Vagina (tissue), 2 donors: ENCODE measurements around the gene PNKD. TPM values are rescaled to one million over a fixed set of nuclear protein-coding genes. Genes with fewer than 3 reads are reported as not detected.

Source experiments
- DNase-seq, 2 donors: peaks; one replicate each; pipeline ENCODE4 v3.0.0-alpha.2; 2017; ENCODE audit errors: extremely low spot score in 2 of 2
- H3K27ac ChIP-seq: fragments of 200-600 bp; sonication (generic); one replicate; pipeline ENCODE4 v1.5.1; 2019
- H3K27me3 ChIP-seq: fragments of 200-600 bp; sonication (generic); one replicate; pipeline ENCODE4 v1.5.1; 2019
- H3K36me3 ChIP-seq, 2 donors: fragments of 200-600 bp; sonication (generic); one replicate each; pipeline ENCODE4 v1.5.1; 2017 to 2019
- H3K4me1 ChIP-seq: fragments of 200-600 bp; sonication (generic); one replicate; pipeline ENCODE4 v1.5.1; 2019
- H3K4me3 ChIP-seq, 2 donors: fragments of 200-600 bp; sonication (generic); 1 replicate in 1 of 2; 2 replicates in 1 of 2; pipeline ENCODE4 v1.5.1; 2016 to 2019
- H3K9me3 ChIP-seq: fragments of 200-600 bp; sonication (generic); one replicate; pipeline ENCODE4 v1.5.1; 2019
- POLR2A ChIP-seq, 2 donors: fragments of 450-650 bp; IDR thresholded peaks; one replicate each; pipeline ENCODE4 v1.6.1; 2017; ENCODE audit warnings: antibody characterized with exemption in 2 of 2, mild to moderate bottlenecking in 2 of 2, moderate library complexity in 2 of 2
- POLR2AphosphoS5 ChIP-seq, 2 donors: sonication (generic); formaldehyde crosslinking; IDR thresholded peaks; one replicate each; pipeline ENCODE4 v1.9.0; 2017; ENCODE audit warnings: antibody characterized with exemption in 2 of 2, mild to moderate bottlenecking in 2 of 2, low read depth in 1 of 2; ENCODE audit not compliant: insufficient read depth in 1 of 2
- intact Hi-C: fragments of 100-400 bp; cut with DNase I; formaldehyde crosslinking; loops from one replicate; pipeline ENCODE4 v1.15.1; 2023
- total RNA-seq: library from RNA; depleted of rRNA; stranded (reverse); fragments of >200 nt; gene quantifications from one replicate; pipeline ENCODE4 v1.2.3, GENCODE V29; 2016
- TF ChIP-seq, protein P1 (sequence below), 3 experiments: fragments of 450-650 bp in 2 of 3; fragments of 200-600 bp in 1 of 3; sonication (generic) in 1 of 3; IDR thresholded peaks; one replicate each; pipeline ENCODE4 v1.5.1; 2017 to 2019; ENCODE audit warnings: antibody characterized with exemption in 3 of 3, mild to moderate bottlenecking in 2 of 3, moderate library complexity in 2 of 3

PNKD gene
- total RNA-seq, 1 donor from 2014 or later = 28.7 TPM

- Histone ChIP-seq H3K9me3 (no peaks in the 10 kb centered on the region), H3K27ac (peak overlapping the region; percentile 100), H3K27me3 (no peaks in the 10 kb centered on the region), H3K4me1 (peaks cover 89% of the 10 kb centered on the region), H3K4me3 (peak overlapping the region; percentile 68 to 99), H3K36me3 (no peaks in the 10 kb centered on the region)
- DNase-seq = no peak
- intact Hi-C loops = loop anchor here (5.0 kb wide), 1 partner anchor 108 kb away; the partner anchor contains the start of gene CTDSP1
- TF ChIP-seq, protein P1, sequence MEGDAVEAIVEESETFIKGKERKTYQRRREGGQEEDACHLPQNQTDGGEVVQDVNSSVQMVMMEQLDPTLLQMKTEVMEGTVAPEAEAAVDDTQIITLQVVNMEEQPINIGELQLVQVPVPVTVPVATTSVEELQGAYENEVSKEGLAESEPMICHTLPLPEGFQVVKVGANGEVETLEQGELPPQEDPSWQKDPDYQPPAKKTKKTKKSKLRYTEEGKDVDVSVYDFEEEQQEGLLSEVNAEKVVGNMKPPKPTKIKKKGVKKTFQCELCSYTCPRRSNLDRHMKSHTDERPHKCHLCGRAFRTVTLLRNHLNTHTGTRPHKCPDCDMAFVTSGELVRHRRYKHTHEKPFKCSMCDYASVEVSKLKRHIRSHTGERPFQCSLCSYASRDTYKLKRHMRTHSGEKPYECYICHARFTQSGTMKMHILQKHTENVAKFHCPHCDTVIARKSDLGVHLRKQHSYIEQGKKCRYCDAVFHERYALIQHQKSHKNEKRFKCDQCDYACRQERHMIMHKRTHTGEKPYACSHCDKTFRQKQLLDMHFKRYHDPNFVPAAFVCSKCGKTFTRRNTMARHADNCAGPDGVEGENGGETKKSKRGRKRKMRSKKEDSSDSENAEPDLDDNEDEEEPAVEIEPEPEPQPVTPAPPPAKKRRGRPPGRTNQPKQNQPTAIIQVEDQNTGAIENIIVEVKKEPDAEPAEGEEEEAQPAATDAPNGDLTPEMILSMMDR (IDR thresholded peaks at IDR 0.05) = no peak
- TF ChIP-seq POLR2AphosphoS5 (IDR thresholded peaks at IDR 0.05; ENCODE audit: insufficient read depth in 1 of 2, low read depth in 1 of 2) (peak; percentile 11 to 91), POLR2A (IDR thresholded peaks at IDR 0.05) (peak in 1 of 2 donors; percentile 12)
These were observed 19.5 kb downstream of the PNKD start for GRCh38 chr2:218289639-218290315.

GRCh38 chr2:218290316-218291261 is 20.3 kb downstream of the PNKD start:
- TF ChIP-seq, protein P1 (IDR thresholded peaks at IDR 0.05) = no peak
- TF ChIP-seq POLR2A (IDR thresholded peaks at IDR 0.05) (no peak), POLR2AphosphoS5 (IDR thresholded peaks at IDR 0.05; ENCODE audit: insufficient read depth in 1 of 2, low read depth in 1 of 2) (no peak)
- H3K27me3 ChIP-seq = no peaks in the 10 kb centered on the region
- peaks cover 89% of the 10 kb centered on the region for H3K4me1 ChIP-seq
- H3K4me3 ChIP-seq = peak overlapping the region; percentile 68 to 99
- intact Hi-C loops = loop anchor here (5.0 kb wide), 1 partner anchor 107 kb away; the partner anchor contains the start of gene CTDSP1
- H3K36me3 ChIP-seq = no peaks in the 10 kb centered on the region
- no peaks in the 10 kb centered on the region for H3K9me3 ChIP-seq
- peak overlapping the region; percentile 100 for H3K27ac ChIP-seq
- no peak for DNase-seq

DNA sequence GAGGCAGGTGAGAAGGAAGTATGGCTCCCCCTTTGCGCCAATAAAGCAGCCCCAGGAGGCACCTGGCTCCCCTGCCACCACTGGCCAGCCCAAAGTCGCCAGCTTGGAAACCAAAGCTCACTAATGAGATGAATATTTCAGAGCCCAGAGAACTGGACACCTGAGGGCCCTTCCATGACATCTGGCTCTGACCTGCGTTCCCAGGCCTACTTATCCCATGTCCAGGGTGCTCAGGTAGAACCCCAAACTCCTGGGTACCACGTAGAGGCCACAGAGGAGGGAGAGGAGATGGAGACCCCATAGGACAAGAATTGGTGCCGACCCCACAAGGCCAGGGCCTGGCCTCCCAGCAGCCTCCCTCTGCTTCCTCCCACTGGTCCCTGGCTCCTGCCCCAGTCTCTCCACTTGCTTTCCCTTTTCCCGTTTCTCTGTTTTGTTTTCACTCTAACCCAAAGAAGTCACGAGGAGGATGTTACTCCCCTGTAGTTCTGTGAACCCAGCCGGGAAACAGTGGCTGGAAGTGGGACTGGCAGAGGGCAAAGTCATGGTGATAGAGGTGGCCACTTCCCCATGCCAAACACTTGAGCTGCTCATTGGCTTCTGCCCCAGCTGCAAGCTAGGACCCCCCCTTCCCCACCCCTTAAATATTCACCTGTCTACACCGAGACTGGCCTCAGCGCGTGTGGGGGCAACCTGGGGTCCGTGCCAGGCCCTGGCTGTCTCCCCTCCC is 21.2 kb downstream of the PNKD start:
- H3K36me3 ChIP-seq = no peaks in the 10 kb centered on the region
- peak overlapping the region; percentile 68 to 99 for H3K4me3 ChIP-seq
- intact Hi-C loops = loop anchor here (5.0 kb wide), 1 partner anchor 106 kb away; the partner anchor contains the start of gene CTDSP1
- H3K27me3 ChIP-seq = no peaks in the 10 kb centered on the region
- no peak for TF ChIP-seq POLR2A (IDR thresholded peaks at IDR 0.05)
- TF ChIP-seq POLR2AphosphoS5 (IDR thresholded peaks at IDR 0.05; ENCODE audit: insufficient read depth in 1 of 2, low read depth in 1 of 2) = no peak
- TF ChIP-seq, protein P1 (IDR thresholded peaks at IDR 0.05) = no peak
- DNase-seq = no peak
- H3K9me3 ChIP-seq = no peaks in the 10 kb centered on the region
- H3K4me1 ChIP-seq = peaks cover 83% of the 10 kb centered on the region
- H3K27ac ChIP-seq = peak overlapping the region; percentile 100

DNA sequence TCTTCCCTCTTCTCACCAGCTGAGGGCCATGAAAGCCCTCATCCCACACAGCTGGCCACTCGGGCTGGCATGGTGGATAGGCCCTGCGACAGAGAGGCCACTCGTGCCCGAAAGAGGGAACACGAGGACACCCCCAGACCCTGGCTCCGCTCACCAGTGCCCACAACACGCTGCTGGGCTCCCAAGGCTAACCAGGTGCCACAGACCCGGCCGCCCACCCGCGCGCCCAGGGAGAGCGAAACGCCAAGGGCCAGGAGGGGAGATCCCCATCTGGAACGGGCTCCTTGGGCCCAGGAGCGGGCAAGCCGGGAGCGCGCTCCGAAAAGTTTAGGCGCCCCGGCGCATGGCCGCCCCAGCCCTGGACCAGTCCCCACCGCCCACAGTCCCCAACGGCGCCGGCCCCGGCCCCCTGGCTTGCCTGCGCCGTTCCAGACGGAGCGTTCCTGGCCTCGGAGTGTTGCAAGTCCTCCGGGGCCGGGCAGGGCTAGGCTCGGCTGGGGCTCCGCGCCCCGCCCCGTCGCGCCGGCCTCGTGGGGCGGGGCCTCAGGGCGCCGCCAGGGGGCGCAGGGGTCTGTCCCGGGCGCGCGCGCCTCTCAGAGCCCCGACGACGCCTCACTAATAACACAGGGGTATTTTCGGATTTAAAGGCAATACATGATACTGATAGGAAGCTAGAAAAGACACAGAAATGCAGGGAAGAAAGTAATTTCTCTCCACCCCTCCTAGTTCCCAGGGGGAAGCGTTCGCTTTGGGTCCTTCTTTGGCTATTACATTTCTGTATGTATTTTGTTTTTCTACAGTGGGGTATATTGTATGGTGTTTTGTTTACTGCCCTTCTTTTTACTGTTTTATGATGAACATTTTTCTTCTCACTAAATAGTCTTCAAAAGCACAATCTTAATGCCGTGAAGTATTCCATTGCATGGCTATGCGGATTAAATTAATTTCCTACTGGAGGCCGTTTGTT is 22.0 kb downstream of the PNKD start, which contains the start of gene TMBIM1:
TSS of gene TMBIM1 (minus strand) at position 456 of the 967 bp plus-strand sequence. CDS start 10,362 bp downstream, outside the sequence.
- no peak for DNase-seq
- Histone ChIP-seq H3K4me1 (peaks cover 85% of the 10 kb centered on the region), H3K36me3 (no peaks in the 10 kb centered on the region), H3K27ac (peak within 1 kb of the TSS; percentile 100), H3K4me3 (peak within 1 kb of the TSS; percentile 68 to 99), H3K27me3 (no peaks in the 10 kb centered on the region), H3K9me3 (no peaks in the 10 kb centered on the region)
- TF ChIP-seq POLR2A (IDR thresholded peaks at IDR 0.05) (peak; percentile 83 to 94), POLR2AphosphoS5 (IDR thresholded peaks at IDR 0.05; ENCODE audit: insufficient read depth in 1 of 2, low read depth in 1 of 2) (peak in 1 of 2 donors; percentile 95)
- TF ChIP-seq, protein P1 (IDR thresholded peaks at IDR 0.05) = peak; percentile 59 to 97 (median 77)
- intact Hi-C loops = loop anchor here (5.0 kb wide), 1 partner anchor 105 kb away; the partner anchor contains the start of gene CTDSP1
